HG03108 (cell line): ENCODE data around the gene PMEPA1.
A peak's percentile ranks its signal among the peaks of the same experiment; 100 is the strongest.

ENCODE experiments used
- ATAC-seq: cut with Tn5 transposase; IDR thresholded peaks from one replicate; pipeline ENCODE4 v1.9.1; 2021; ENCODE audit warnings: moderate library complexity; ENCODE audit not compliant: unreplicated experiment

Gene PMEPA1

GRCh38 chr20:57663681-57664451, 45.9 kb downstream of the PMEPA1 start:
- no peak for ATAC-seq

DNA sequence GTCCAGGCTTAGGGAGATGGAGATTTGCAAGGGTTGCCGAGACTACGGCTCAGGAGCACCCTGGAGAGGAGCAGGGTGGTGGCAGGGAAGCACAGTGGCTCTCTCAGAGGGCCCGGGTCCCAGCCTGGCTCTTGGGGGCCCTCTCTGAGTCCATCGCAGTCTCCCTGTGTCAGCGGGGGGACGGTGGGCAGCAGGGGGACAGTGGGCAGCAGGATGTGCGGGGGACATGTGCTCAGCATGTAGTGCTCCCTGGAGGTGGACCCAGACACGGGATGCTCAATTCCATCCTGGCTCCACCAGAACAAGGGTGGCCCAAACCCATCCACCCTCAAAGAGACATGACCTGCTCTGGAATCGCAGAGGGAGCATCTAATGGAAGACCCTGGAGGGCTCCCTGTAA, 46.6 kb downstream of the PMEPA1 start:
- ATAC-seq: no peak

DNA sequence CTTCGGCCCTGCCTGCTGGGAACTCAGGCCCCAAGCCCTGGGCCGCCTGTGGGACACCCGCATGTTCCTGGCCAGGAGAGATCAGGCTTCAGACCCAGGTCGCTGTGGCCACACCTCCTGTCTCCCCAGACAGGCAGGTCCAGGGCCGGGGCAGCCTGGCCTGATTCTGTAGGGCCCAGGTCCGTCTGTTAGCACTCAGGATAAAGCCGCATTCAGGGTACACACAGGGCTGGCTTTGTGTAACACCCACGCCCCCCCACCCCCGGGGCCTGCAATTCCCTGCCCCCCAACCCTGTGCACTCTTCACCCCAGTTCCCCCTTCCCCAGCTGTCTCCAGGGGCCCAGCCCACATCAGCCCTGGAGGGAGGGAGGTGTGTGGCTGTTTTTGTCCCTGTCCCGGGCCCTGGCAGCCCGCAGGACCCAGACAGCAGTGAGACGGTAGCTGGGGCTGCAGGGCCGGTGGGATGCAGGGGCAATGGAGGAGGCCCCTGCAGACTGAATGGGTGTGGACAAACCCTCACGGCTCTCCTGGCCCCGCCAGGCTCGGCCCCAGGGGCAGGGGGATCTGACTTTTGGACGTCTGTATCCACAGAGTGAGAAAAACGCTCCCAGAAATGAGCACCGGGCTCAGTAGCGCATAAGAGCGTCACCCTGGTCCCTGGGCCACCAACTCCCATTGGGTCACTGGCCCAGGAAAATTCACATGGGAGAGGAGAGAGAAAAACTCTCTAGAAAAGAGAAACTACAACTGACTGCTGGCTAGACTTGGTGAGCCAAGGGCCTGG, 47.2 kb downstream of the PMEPA1 start:
- ATAC-seq: no peak

GRCh38 chr20:57661746-57662455, 47.9 kb downstream of the PMEPA1 start:
- ATAC-seq: no peak

- ATAC-seq: no peak
These were observed 48.7 kb downstream of the PMEPA1 start for GRCh38 chr20:57660922-57661745.

DNA sequence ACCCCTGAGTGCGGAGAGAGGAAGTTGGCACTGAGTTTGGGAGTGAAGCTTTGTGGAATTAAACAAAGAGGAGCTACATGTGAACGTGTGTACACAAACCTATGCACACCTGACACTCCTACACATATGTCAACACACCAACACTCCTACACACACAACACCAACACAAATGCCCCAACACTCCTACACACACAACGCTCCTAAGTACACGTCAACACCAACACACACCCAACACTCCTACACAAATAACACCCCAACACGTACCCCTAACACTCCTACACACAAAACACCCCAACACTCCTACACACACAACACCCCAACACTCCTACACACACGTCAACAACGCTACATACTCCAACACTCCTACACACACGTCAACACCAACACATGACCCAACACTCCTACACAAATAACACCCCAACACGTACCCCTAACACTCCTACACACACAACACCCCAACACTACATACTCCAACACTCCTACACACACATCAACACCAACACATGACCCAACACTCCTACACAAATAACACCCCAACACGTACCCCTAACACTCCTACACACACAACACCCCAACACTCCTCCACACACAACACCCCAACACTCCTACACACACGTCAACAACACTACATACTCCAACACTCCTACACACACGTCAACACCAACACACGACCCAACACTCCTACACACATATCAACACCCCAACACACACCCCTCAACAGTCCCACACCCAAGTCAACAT, 49.5 kb downstream of the PMEPA1 start:
- no peak for ATAC-seq

- no peak for ATAC-seq
These were observed 50.2 kb downstream of the PMEPA1 start for GRCh38 chr20:57659517-57660180.

DNA sequence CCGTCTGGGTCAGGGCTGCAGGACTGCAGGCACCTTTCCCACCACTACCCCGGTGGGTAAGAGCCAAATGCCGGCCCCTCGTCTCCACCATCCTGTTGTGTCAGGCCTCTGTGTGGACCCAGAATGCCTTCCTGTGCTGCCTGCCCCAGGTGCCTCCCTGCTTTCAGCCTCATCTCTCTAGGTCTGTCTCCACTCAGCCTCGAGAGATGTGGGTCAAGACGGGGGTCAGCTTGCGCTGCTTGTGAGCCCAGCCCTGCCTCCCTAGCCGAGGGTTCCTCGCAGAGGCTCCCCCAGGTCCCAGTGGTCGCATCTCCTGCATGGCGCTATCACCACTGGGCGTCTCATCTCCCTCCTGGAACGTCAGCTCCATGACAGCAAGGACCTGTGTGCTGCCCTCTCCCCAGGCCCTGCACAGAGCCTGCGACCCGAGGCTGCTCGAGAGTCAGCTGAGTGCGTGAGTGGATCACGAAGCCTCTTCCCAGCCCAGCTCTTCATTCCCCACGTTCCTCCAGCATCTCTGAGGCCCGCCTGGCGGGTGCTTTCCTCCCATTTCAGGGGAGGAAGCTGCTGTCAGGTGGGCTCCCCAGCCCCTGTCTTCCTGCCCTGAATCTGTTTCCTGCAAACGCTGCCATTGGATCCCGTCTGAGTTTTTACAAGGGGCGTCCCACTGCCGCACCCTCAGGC, 50.8 kb downstream of the PMEPA1 start:
- no peak for ATAC-seq

GRCh38 chr20:57658447-57658832, 51.4 kb downstream of the PMEPA1 start:
- no peak for ATAC-seq

DNA sequence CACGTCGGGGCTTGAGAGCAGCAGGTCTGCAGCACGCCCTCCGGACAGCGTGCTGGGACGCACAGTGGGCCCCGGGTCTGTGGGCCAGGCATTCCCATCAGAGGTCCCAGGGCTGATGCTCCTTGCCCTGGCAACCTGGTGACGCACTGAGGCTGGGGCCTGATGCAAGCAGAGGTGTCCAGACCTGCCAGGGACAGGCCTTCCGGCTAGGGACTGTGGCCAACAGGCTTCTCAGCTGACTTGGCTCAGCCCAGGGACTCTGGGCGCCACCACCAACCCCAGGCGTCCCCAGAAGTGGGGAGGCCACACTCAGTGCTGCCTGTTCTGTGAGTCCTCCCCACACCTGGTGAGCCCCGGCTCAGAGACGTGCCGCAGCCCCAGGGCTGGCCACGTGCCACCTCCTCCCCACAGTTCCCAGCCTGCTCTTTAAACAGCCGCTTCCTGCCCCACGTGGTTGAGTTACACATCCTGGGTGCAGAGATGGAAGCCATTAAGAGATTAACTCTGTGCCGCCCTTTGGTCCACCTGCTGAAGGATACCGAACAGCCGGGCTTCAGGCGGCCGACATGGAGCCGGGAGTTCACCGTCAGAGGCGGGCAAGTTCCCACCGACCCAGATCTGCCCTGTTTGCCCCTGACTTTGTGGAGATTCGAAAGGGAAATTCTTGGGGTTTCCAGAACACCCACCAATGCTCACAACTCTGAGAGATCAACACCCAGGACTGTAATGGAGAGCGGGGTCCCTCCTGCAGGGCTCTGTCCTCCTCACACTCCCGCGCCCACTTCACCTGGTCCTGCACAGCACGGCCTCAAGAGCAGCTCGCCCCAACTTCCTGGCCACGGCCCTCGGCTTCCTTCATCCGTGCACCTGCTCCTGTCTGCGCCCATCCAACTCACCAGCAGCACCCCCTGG, 52.0 kb downstream of the PMEPA1 start:
- no peak for ATAC-seq

DNA sequence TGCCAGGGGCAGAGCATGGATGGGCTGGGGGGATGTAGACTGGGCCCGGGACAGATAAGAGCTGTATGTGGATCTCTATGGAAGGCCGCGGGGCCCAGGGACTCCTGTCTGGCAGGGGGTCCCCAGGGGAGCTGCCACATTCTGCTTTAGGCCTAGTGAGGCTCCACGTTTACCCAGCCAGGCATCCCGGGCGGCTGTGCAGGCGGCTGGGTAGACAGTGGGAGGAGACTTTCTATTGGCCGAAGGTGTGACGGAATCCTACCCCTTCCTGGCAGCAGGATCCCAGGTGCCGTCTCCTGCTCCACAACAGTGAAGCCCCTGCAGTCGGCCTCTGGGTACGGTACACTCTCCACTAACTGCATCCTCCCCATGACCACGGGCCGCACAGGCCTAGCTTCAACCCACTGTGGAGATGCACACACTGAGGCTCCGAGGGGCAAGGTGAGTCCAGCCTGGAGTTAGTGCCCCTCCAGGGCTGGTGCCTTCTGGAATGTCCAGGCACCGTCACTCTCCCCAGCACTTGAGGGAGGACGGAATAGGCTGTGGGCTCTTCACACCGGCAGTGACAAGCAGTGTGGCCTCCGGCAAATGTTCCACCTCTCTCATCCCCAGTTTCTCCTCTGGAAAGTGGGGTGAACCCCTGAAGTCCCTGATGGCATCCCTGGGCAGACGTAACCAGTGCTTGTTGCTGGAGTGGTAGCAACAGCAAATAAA, 52.8 kb downstream of the PMEPA1 start:
- no peak for ATAC-seq

DNA sequence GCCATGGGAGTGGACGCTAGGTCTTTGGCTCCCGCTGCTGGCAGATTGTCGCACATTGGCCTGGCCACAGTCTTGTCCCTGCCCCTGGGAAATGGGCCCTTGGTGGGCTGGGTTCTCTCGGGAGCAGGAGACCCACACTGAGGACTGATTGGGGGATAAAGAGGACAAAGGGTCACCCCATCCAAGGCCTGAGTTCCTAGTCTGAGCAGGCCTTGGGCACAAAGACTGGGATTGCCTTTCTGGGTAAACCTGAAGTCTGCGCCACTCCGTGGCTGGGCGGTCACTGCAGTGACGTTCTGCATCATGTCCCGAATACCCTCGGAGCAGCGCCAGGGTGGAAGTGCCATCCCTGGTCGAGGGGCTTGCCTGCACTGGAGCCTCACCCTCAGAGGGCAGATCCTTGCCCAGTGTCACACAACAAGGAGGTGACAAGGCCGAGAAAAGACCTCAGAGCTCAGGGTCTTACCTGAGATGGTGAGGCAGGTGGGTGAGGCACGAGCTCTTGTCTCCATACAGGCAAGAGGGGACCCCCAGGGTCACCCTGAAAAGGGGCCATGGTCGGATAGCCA, 53.5 kb downstream of the PMEPA1 start:
- ATAC-seq: no peak

DNA sequence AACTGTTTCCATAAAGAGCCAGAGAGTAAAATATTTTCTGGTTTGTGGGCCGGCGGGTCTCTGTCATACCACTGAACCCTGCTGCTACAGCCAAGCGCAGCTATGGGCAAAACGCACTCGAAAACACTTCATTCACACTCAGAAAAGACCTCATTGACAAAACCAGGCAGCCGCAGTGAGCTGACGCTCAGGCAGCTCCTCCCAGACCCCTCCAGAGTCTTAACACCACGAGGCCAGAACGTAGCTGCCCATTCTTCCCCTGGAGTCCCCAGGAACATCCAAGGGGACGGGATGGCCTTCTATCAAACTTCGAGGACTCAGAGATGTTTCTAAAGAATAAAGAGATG, 54.0 kb downstream of the PMEPA1 start:
- no peak for ATAC-seq

DNA sequence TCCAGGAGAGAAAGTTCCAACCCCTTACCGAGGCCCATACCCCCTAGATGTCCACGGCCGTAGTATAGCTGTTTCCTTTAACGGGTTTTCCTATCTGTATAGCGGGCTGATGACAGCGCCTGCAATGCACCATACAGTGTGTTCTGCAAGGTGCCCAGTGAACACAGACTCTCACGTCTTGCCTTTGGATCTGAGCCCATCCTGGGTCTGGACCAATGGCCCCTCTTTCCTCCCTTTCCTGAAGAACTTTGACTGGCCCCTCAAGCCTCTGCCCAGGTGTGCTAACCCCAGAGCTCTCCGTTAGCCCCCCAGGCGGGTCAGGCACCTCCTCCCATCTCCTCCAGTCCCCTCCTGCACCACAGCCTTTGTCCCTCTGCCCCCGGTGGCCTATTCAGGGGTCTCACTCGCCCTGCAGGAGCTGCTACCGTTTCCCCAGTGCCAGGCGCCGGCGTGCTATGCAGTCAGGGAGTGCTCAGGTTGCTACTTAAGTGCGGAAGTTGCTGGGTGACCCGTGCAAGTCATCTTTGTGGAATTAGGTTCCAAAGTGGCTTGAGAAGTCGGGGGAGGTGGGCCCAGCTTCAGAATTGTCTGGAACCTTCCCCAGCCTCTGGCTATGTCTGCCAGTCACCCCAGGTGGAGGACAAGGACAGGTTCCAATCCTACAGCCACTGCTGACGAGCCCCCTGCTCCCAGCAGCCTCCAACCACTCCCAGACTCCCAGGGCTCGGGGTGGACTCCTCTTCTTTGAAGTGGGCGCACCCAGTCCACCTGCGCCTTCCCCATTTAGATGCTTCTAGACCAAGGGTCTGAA, 54.6 kb downstream of the PMEPA1 start:
- no peak for ATAC-seq

DNA sequence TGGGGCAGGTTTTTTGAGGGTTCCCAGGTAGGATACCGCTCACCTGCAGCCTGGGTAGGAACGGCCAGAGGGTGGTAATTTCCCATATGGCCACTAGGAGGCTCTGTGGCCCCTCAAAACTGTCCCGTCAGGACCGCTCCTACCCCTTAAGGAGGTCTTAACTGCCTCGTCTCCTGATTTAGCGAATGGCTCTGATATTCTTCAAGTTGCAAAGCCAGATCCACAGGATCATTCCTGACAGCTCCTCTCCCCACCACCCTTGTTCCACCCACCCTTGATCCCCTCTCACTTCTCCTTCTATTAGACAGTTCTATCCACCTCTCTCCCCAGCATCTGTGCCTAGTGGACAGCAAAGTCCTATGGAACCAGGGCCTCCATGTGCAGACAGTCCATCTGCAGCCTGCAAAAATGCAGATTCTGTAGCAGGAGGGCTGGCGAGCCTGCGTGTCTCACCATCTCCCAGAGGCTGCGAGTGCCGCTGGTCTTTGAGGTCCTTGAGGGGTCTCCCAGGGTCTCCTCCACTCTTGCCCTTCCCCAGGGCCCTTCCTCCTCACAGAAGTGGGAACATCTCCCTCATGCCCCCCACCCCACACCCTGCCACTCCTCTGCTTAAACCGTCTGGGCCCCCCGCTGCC, 55.3 kb downstream of the PMEPA1 start:
- ATAC-seq: peak; percentile 58

DNA sequence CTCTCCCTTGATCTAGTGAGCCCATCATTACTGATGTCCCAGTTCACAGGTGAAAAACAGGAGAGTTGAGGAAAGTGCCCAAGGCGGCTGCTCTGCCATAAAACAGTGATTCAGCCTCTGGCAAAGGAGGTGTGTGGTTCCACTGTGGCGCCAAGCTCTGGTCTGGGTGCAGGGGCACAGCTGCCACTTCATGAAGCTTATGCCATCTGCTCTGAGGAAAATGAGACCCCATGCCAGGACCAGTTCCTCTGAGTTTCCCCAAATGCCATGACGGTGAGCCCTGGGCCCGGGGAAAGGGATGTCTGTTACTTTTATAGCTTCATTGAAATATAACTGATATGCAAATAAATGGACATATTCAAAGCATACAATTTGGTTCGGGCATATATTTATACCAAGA, 55.9 kb downstream of the PMEPA1 start:
- no peak for ATAC-seq
